ENCODE results near the gene DCAF11. TPM values are rescaled to one million over a fixed set of nuclear protein-coding genes. Genes with fewer than 3 reads are reported as not detected.
A peak's percentile ranks its signal among the peaks of the same experiment; 100 is the strongest.

Gene DCAF11
- total RNA-seq, 4 donors from 2014 or later: 50.1 to 76.0 (median 54.4) TPM

DNA sequence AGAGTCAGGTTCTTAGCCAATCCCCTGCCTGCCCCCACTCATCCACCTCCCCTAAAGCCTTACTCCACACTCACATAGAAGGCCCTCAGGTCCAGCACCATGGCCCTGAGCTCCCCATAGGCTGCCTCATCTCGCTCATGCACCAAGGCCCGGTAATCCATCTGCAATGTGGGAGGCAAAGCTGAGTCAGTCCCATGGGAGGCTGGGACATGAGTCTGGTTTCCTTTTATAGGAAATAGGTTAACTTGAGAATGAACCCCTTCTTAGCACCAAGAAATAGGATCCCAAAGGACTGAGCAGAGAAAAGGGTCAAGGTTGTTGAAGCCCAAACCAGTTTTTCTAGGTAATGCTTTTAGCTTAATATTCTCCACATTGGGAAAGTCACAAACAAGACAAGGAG lies 28.9 kb downstream of the DCAF11 start:
- ATAC-seq (ENCODE audit: low FRiP score): no peak
- DNase-seq (ENCODE audit: low spot score): no peak
- TF ChIP-seq, protein P1, sequence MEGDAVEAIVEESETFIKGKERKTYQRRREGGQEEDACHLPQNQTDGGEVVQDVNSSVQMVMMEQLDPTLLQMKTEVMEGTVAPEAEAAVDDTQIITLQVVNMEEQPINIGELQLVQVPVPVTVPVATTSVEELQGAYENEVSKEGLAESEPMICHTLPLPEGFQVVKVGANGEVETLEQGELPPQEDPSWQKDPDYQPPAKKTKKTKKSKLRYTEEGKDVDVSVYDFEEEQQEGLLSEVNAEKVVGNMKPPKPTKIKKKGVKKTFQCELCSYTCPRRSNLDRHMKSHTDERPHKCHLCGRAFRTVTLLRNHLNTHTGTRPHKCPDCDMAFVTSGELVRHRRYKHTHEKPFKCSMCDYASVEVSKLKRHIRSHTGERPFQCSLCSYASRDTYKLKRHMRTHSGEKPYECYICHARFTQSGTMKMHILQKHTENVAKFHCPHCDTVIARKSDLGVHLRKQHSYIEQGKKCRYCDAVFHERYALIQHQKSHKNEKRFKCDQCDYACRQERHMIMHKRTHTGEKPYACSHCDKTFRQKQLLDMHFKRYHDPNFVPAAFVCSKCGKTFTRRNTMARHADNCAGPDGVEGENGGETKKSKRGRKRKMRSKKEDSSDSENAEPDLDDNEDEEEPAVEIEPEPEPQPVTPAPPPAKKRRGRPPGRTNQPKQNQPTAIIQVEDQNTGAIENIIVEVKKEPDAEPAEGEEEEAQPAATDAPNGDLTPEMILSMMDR (IDR thresholded peaks at IDR 0.05): no peak

DNA sequence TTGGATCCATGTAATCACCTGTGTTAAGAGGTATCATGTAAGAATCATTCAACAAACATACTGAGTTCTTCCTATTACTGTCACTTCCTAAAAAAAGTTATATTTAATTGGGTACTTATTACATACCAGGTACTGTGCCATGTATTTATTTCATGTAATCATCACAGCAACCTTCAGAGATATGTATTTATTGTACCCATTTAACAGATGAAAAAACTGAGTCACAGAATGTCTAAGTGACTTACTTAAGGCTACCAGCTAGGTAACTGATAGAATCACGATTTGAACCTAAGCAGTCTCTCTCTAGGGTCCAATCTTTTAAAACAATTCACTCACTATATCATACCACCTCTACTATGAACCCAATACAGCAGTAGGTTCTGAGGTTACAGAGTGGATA lies 29.9 kb downstream of the DCAF11 start:
- DNase-seq (ENCODE audit: low spot score): no peak
- no peak for ATAC-seq (ENCODE audit: low FRiP score)
- TF ChIP-seq, protein P1 (IDR thresholded peaks at IDR 0.05): no peak

DNA sequence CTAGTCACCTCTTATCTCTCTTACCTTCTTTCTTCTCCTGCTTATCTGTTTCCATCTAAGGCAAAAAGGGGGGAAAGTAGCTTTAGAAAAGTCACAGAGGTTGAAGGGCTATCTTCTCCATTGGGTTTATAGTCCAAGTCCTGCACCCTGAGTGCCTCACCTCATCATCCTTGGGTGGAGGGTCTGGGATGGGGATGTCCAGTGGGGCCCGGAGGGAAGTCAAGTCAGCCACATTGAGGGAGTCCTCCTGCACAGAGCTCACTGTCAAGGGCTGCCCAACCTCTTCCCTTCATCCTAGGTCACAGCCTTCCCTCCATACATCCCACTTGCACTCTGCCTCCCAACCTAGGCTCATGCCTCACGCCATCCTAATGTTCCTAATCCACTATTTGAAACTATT lies 30.6 kb downstream of the DCAF11 start:
- ATAC-seq (ENCODE audit: low FRiP score): no peak
- TF ChIP-seq, protein P1 (IDR thresholded peaks at IDR 0.05): no peak
- no peak for DNase-seq (ENCODE audit: low spot score)

DNA sequence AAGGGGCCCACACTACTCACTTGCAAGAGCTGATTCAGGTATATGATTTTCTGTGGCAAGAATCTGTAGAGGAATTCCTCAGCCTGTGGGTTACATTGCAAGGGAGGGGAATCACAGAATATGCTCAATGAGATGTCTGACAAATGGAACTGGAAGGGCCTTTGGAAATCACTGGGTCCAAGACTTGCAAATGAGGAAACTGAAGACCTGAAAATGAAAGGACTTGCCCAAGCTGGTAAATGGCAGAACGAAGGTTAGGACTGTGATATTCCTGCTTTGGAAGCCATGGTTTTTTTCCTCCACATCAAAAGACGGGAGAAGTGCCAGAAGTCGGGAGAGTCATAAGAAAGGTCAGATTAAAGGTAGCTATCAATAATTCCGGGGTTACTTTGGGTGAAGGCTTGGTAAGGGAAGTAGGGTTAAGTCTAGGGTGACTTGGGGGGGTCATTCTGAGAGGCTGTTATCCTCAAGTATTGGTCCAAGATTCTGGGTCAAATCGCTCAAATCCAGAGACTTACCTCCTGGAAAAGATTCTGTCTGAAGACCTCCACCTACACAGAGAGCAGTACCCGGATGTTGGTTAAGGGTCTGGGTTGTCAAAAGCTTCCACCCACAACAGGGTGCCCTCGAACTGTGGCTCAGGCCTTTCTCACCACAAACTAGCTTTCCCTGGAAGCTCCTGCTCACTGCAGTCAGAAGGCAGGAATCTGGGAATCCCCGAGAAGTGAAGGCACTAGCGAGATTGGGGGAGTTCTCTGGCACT lies 31.3 kb downstream of the DCAF11 start:
- ATAC-seq (ENCODE audit: low FRiP score) (peak; percentile 10), DNase-seq (ENCODE audit: low spot score) (no peak)
- TF ChIP-seq, protein P1 (IDR thresholded peaks at IDR 0.05): no peak

DNA sequence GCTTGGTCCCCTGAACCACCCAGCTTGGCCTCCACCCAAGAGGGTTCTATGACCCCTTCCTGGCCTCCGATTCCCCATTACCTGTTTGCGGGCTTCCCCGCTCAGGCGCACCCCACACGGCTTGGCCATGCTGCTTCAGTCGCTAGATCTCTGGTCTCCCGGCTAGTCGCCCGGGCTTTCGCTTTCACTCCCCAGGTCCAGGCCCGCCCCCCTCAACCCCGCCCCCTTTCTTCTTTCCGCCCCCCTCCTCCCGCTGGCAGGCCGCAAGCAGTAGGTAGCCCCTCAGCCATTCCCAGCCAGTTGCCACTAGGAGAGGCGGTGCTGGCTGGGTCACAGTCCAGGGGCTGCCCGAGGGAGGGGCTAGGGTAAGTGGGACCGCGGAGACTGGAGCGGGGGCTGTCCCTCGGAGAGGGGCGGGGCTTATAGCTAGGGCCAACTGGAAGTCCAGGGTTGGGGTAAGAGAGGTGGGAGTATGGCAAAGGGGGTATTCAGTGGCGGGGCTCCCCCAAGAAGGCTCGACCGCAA lies 31.9 kb downstream of the DCAF11 start, which contains the start of gene PSME2:
Gene PSME2, minus strand, starts transcription at position 158 of the 525 bp plus-strand sequence. Its CDS starts 29 bp downstream, at position 129.
- peak; percentile 80 for DNase-seq (ENCODE audit: low spot score)
- TF ChIP-seq, protein P1 (IDR thresholded peaks at IDR 0.05): no peak
- peak; percentile 83 for ATAC-seq (ENCODE audit: low FRiP score)

DNA sequence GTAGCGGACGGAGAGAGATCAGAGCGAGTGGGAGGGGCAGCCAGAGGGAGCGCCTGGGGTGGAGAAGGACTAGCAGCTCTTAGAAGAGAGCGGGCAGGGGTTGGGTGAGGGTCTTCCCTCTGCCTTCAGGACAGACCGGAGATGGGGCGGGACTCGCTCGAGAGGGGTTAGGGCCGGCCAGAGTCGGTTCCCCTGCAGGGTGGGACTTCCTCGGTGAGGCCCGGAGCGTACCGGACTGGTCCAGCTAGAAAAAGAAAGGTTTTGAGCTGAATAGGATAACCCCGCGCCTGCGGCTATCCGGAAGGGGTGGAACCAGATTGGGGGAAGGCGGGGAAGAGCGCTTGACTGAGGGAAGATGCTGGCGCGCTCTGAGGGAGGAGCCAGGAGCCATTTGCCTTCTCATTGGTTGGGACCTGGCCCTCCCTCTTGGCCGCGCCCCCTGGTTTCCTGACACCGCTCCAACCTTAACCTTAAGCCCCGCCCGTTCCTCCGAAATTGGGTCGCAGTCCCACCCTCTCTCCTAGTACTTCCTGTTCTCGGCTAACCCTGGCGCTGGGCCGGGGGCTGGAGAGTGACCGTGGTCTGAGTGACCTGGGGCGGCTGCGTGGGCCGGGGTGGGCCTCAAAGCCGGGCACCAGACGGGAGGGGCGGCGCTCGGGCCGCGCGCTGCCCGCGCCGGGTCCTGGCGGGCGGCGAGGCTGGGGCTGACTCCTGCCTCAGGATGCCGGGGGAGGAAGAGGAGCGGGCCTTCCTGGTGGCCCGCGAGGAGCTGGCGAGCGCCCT lies 32.6 kb downstream of the DCAF11 start, which contains the start of gene RNF31:
Gene RNF31, plus strand, starts transcription at position 521 of the 783 bp plus-strand sequence. Its CDS starts 201 bp downstream, at position 722.
- peak; percentile 90 for DNase-seq (ENCODE audit: low spot score)
- TF ChIP-seq, protein P1 (IDR thresholded peaks at IDR 0.05): no peak
- ATAC-seq (ENCODE audit: low FRiP score): peak; percentile 95

All from omental fat pad (tissue), 4 donors.